ENCODE data around the gene GNPTAB. TPM values are rescaled to one million over a fixed set of nuclear protein-coding genes. Genes with fewer than 3 reads are reported as not detected.
A peak's percentile ranks its signal among the peaks of the same experiment; 100 is the strongest.
"Not testable (repeated sequence)": the region's sequence is repeated elsewhere in the genome, so short reads cannot be mapped to it uniquely, and the experiment has no call there.

GNPTAB gene
- total RNA-seq, 1 experiment from 2014 or later: 21.0 TPM

GRCh38 chr12:101866615-101867373 lies 36.0 kb upstream of the GNPTAB start:
- Histone ChIP-seq H3K79me2 (ENCODE audit: low read length) (no peaks in the 10 kb centered on the region), H3K4me3 (ENCODE audit: low read length) (no peak overlapping the region), H3K36me3 (ENCODE audit: low read depth, low read length) (no peaks in the 10 kb centered on the region), H3K27me3 (ENCODE audit: low read length) (no peaks in the 10 kb centered on the region), H3F3A (ENCODE audit: low read length, unreplicated experiment) (no peaks in the 10 kb centered on the region), H3K27ac (ENCODE audit: low read length) (no peak overlapping the region), H3K9me3 (ENCODE audit: low read length) (0 out of 2 replicates have a peak, but pooled peaks cover 7% of the 10 kb centered on the region), H2AFZ (ENCODE audit: low read length) (no peak overlapping the region), H3K9ac (ENCODE audit: low read length) (no peak overlapping the region), H4K20me1 (ENCODE audit: low read length) (no peaks in the 10 kb centered on the region), H3K4me2 (ENCODE audit: low read length) (no peak overlapping the region), H3K4me1 (ENCODE audit: insufficient read depth, low read length) (no peaks in the 10 kb centered on the region), H3K9me2 (replicated peaks; ENCODE audit: low read length) (no peaks in the 10 kb centered on the region)
- BruUV-seq (replicated peaks): no TSS peak
- CTCF ChIA-PET: interaction anchor here (0.6 kb wide), 1 partner anchor 28 kb away, joined by 3 read pairs; no protein-coding TSS in a partner anchor
- DNase-seq: no peak
- intact Hi-C loops (cut with micrococcal nuclease): no loop called here
- no peak for ATAC-seq
- POLR2A ChIA-PET (ENCODE audit: unreplicated experiment): interaction anchor here (0.6 kb wide), 1 partner anchor 98 kb away, joined by 3 read pairs; no protein-coding TSS in a partner anchor
- TF ChIP-seq EZH2 (IDR thresholded peaks at IDR 0.05; ENCODE audit: low read length, unreplicated experiment): no peak
- no peak for TF ChIP-seq EZH2phosphoT487 (IDR thresholded peaks at IDR 0.05; ENCODE audit: borderline replicate concordance, low read length)
- TF ChIP-seq CTCF (conservative IDR thresholded peaks at IDR 0.05; ENCODE audit: low read depth, low read length): no peak

GRCh38 chr12:101863981-101864380 lies 33.2 kb upstream of the GNPTAB start:
- no peak overlapping the region for H3K9ac ChIP-seq (ENCODE audit: low read length)
- ChIA-PET POLR2A (ENCODE audit: unreplicated experiment) (no interaction called here), CTCF (no interaction called here)
- no peak overlapping the region for H3K27ac ChIP-seq (ENCODE audit: low read length)
- no peak for TF ChIP-seq CTCF (conservative IDR thresholded peaks at IDR 0.05; ENCODE audit: low read depth, low read length)
- TF ChIP-seq EZH2phosphoT487 (IDR thresholded peaks at IDR 0.05; ENCODE audit: borderline replicate concordance, low read length): no peak
- no peak for TF ChIP-seq EZH2 (IDR thresholded peaks at IDR 0.05; ENCODE audit: low read length, unreplicated experiment)
- ATAC-seq (no peak), DNase-seq (no peak)
- no peaks in the 10 kb centered on the region for H4K20me1 ChIP-seq (ENCODE audit: low read length)
- no peaks in the 10 kb centered on the region for H3K79me2 ChIP-seq (ENCODE audit: low read length)
- no TSS peak for BruUV-seq (replicated peaks)
- H3K4me3 ChIP-seq (ENCODE audit: low read length): no peak overlapping the region
- no peaks in the 10 kb centered on the region for H3K4me1 ChIP-seq (ENCODE audit: insufficient read depth, low read length)
- H3K9me3 ChIP-seq (ENCODE audit: low read length): 0 out of 2 replicates have a peak, but pooled peaks cover 4% of the 10 kb centered on the region
- no peaks in the 10 kb centered on the region for H3F3A ChIP-seq (ENCODE audit: low read length, unreplicated experiment)
- no peak overlapping the region for H2AFZ ChIP-seq (ENCODE audit: low read length)
- H3K27me3 ChIP-seq (ENCODE audit: low read length): no peaks in the 10 kb centered on the region
- H3K36me3 ChIP-seq (ENCODE audit: low read depth, low read length): no peaks in the 10 kb centered on the region
- intact Hi-C loops (cut with micrococcal nuclease): no loop called here
- no peaks in the 10 kb centered on the region for H3K9me2 ChIP-seq (replicated peaks; ENCODE audit: low read length)
- H3K4me2 ChIP-seq (ENCODE audit: low read length): no peak overlapping the region

- TF ChIP-seq CTCF (conservative IDR thresholded peaks at IDR 0.05; ENCODE audit: low read depth, low read length): no peak
- no peak for TF ChIP-seq EZH2phosphoT487 (IDR thresholded peaks at IDR 0.05; ENCODE audit: borderline replicate concordance, low read length)
- no peak for TF ChIP-seq EZH2 (IDR thresholded peaks at IDR 0.05; ENCODE audit: low read length, unreplicated experiment)
- Histone ChIP-seq H4K20me1 (ENCODE audit: low read length) (no peaks in the 10 kb centered on the region), H3K27me3 (ENCODE audit: low read length) (no peaks in the 10 kb centered on the region), H3K36me3 (ENCODE audit: low read depth, low read length) (no peaks in the 10 kb centered on the region), H3F3A (ENCODE audit: low read length, unreplicated experiment) (no peaks in the 10 kb centered on the region), H2AFZ (ENCODE audit: low read length) (no peak overlapping the region), H3K9ac (ENCODE audit: low read length) (no peak overlapping the region), H3K27ac (ENCODE audit: low read length) (no peak overlapping the region), H3K9me2 (replicated peaks; ENCODE audit: low read length) (no peaks in the 10 kb centered on the region), H3K4me3 (ENCODE audit: low read length) (no peak overlapping the region), H3K9me3 (ENCODE audit: low read length) (0 out of 2 replicates have a peak, but pooled peaks cover 4% of the 10 kb centered on the region), H3K4me1 (ENCODE audit: insufficient read depth, low read length) (no peaks in the 10 kb centered on the region; the same call in 1 of the 2 replicates), H3K4me2 (ENCODE audit: low read length) (no peak overlapping the region), H3K79me2 (ENCODE audit: low read length) (no peaks in the 10 kb centered on the region)
- CTCF ChIA-PET: no interaction called here
- intact Hi-C loops (cut with micrococcal nuclease): no loop called here
- no TSS peak for BruUV-seq (replicated peaks)
- DNase-seq: no peak
- POLR2A ChIA-PET (ENCODE audit: unreplicated experiment): no interaction called here
- no peak for ATAC-seq
These were observed 31.5 kb upstream of the GNPTAB start for GRCh38 chr12:101862245-101862644.

- H3K9me3 ChIP-seq (ENCODE audit: low read length); POLR2A ChIA-PET (ENCODE audit: unreplicated experiment); BruUV-seq (replicated peaks); H3K9ac ChIP-seq (ENCODE audit: low read length); H4K20me1 ChIP-seq (ENCODE audit: low read length); H3K79me2 ChIP-seq (ENCODE audit: low read length); H3F3A ChIP-seq (ENCODE audit: low read length, unreplicated experiment); intact Hi-C loops (cut with micrococcal nuclease); H3K27ac ChIP-seq (ENCODE audit: low read length); H3K36me3 ChIP-seq (ENCODE audit: low read depth, low read length); H3K4me3 ChIP-seq (ENCODE audit: low read length); H3K4me2 ChIP-seq (ENCODE audit: low read length); H3K27me3 ChIP-seq (ENCODE audit: low read length); CTCF ChIA-PET; H2AFZ ChIP-seq (ENCODE audit: low read length); H3K9me2 ChIP-seq (replicated peaks; ENCODE audit: low read length); H3K4me1 ChIP-seq (ENCODE audit: insufficient read depth, low read length): not testable (repeated sequence)
- DNase-seq (peak; percentile 52), ATAC-seq (peak; percentile 44)
These were observed 30.9 kb upstream of the GNPTAB start for GRCh38 chr12:101861688-101862087.

Measured in PC-3 (cell line).